Heart right ventricle (tissue), 16 donors: ENCODE results near the gene GJB3. TPM values are rescaled to one million over a fixed set of nuclear protein-coding genes. Genes with fewer than 3 reads are reported as not detected.

Experiments used
- ATAC-seq, 8 donors: fragments of 200-7000 bp; cut with Tn5 transposase; one replicate each; pipeline ENCODE4 v1.9.1; 2020; ENCODE audit warnings: mild to moderate bottlenecking in 8 of 8, moderate library complexity in 8 of 8, moderate number of reproducible peaks in 1 of 8
- DNase-seq, 2 donors: peaks; one replicate each; pipeline ENCODE4 v3.0.0-alpha.2; 2020
- H3K27ac ChIP-seq, 10 donors: fragments of 200-600 bp; sonication (generic) in 2 of 10; one replicate each; pipeline versions ENCODE4 v1.5.0 to v1.8.0; 2020 to 2022; ENCODE audit warnings: mild to moderate bottlenecking in 3 of 10
- H3K27me3 ChIP-seq, 7 donors: fragments of 200-600 bp; one replicate each; pipeline ENCODE4 v1.8.0; 2021 to 2022; ENCODE audit warnings: mild to moderate bottlenecking in 2 of 7
- H3K36me3 ChIP-seq, 9 donors: fragments of 200-600 bp; sonication (generic) in 1 of 9; one replicate each; pipeline versions ENCODE4 v1.5.0 to v1.8.0; 2020 to 2022; ENCODE audit warnings: mild to moderate bottlenecking in 2 of 9
- H3K4me1 ChIP-seq, 9 donors: fragments of 200-600 bp; sonication (generic) in 1 of 9; one replicate each; pipeline versions ENCODE4 v1.5.0 to v1.8.0; 2020 to 2022; ENCODE audit warnings: mild to moderate bottlenecking in 4 of 9
- H3K4me3 ChIP-seq, 10 donors: fragments of 200-600 bp; sonication (generic) in 2 of 10; one replicate each; pipeline versions ENCODE4 v1.5.0 to v1.8.0; 2020 to 2022; ENCODE audit warnings: mild to moderate bottlenecking in 7 of 10, moderate library complexity in 2 of 10
- H3K9me3 ChIP-seq, 11 donors: fragments of 200-600 bp in 10 of 11; sonication (generic) in 2 of 11; one replicate each; pipeline versions ENCODE4 v1.5.0 to v1.8.0; 2013 to 2022; ENCODE audit warnings: mild to moderate bottlenecking in 2 of 11, control low read depth in 1 of 11, moderate library complexity in 1 of 11
- WGBS, 2 donors: extraction: QIAGEN DNeasy Blood & Tissue Kit; methylation state at CpG; one replicate each; pipeline ENCODE4 v1.1.7; 2013; ENCODE audit warnings: inconsistent platforms in 1 of 2; 5-methylcytosine and 5-hydroxymethylcytosine counted together
- intact Hi-C, 10 donors: fragments of 100-400 bp; cut with DNase I; formaldehyde crosslinking; loops; one replicate each; pipeline versions ENCODE4 v1.11.1 to v1.14.2; 2022
- polyA plus RNA-seq, 2 donors: library from polyadenylated mRNA; stranded (reverse); fragments of 200-250 nt; gene quantifications; one replicate each; pipeline ENCODE4 v1.2.3, GENCODE V29; 2013
- total RNA-seq, 10 donors: library from RNA; stranded (reverse); fragmentation: NEBNext Ultra II Directional in 3 of 10; extraction: Animal tissue kit (Norgen Biotek cat#: 25700) in 3 of 10; gene quantifications; one replicate each; pipeline versions ENCODE4 v1.2.1 to v1.2.4, GENCODE V29; 2021 to 2023
- TF ChIP-seq, protein P1 (sequence below), 9 donors: fragments of 200-600 bp; sonication (generic) in 2 of 9; IDR thresholded peaks; one replicate each; pipeline versions ENCODE4 v1.5.0 to v1.8.0; 2021 to 2022; ENCODE audit warnings: antibody characterized with exemption in 9 of 9, mild to moderate bottlenecking in 5 of 9, moderate library complexity in 1 of 9
- donor health status: Arrhythmogenic right ventricular cardiomyopathy.
- donor health status: ischemic (EF 13 %, LVEDD 7.1; RV severe dilation, severe dysfunction).
- donor health status: healthy with polysubstance abuse.
- donor health status: DM: no; HTN: yes; CAD: no.
- donor health status: DM: no; HTN: no; CAD: no.
- donor health status: ischemic (EF 25% LVEDD 6.9; RV normal size, moderate dysfunction).
- donor health status: ischemic (EF 25% LVEDD 5.7; RV mildly dilated, moderate dysfunction).
- donor health status: healthy.
- donor health status: DM: yes; HTN: yes; CAD: no.
- donor health status: Ischemic cardiomyopathy.
- donor health status: ischemic (EF 35%, LVEDD 5.7; RV mildly dilated, moderate dysfunction).
- donor health status: nonischemic (EF 11% LVEDD 7.7; RV severe dilation, severe dysfunction).
- donor health status: DM: yes; HTN: yes; CAD: no.
- donor health status: PGD.
- donor health status: ischemic (EF 29% LVEDD 5.4; RV normal size, mild dysfunction).
- donor health status: nonischemic (EF 23%, LVEDD 6.1; RV moderate dilation, normal function).

GJB3 gene
- total and polyA plus RNA-seq, 12 donors: not detected

- peak within 1 kb of the TSS; percentile 51 to 75 (median 60) for H3K4me3 ChIP-seq
- intact Hi-C loops: no loop called here
- TF ChIP-seq, protein P1, sequence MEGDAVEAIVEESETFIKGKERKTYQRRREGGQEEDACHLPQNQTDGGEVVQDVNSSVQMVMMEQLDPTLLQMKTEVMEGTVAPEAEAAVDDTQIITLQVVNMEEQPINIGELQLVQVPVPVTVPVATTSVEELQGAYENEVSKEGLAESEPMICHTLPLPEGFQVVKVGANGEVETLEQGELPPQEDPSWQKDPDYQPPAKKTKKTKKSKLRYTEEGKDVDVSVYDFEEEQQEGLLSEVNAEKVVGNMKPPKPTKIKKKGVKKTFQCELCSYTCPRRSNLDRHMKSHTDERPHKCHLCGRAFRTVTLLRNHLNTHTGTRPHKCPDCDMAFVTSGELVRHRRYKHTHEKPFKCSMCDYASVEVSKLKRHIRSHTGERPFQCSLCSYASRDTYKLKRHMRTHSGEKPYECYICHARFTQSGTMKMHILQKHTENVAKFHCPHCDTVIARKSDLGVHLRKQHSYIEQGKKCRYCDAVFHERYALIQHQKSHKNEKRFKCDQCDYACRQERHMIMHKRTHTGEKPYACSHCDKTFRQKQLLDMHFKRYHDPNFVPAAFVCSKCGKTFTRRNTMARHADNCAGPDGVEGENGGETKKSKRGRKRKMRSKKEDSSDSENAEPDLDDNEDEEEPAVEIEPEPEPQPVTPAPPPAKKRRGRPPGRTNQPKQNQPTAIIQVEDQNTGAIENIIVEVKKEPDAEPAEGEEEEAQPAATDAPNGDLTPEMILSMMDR (IDR thresholded peaks at IDR 0.05): no peak
- peak; percentile 23 to 69 (median 56) for ATAC-seq
- H3K36me3 ChIP-seq: peaks cover 0 to 34% (median 4%) of the 10 kb centered on the region in 9 donors
- WGBS, 2 donors: 9 to 11% methylated on average over 36 to 45 of the region's 45 CpGs
- H3K27ac ChIP-seq: peak within 1 kb of the TSS; percentile 74 to 92 (median 86)
- H3K4me1 ChIP-seq: peaks cover under 1 to 34% (median 13%) of the 10 kb centered on the region in 9 donors
- H3K27me3 ChIP-seq: peaks cover 0 to 17% (median 0%) of the 10 kb centered on the region in 7 donors
- H3K9me3 ChIP-seq: no peaks in the 10 kb centered on the region
- peak; percentile 64 to 70 for DNase-seq
Observed at GRCh38 chr1:34792868-34793727, 12.1 kb downstream of the GJB3 start, which contains the start of gene GJA4. Gene GJA4 (plus strand): TSS chr1:34792999. CDS start chr1:34794214, 1,215 bp downstream.

DNA sequence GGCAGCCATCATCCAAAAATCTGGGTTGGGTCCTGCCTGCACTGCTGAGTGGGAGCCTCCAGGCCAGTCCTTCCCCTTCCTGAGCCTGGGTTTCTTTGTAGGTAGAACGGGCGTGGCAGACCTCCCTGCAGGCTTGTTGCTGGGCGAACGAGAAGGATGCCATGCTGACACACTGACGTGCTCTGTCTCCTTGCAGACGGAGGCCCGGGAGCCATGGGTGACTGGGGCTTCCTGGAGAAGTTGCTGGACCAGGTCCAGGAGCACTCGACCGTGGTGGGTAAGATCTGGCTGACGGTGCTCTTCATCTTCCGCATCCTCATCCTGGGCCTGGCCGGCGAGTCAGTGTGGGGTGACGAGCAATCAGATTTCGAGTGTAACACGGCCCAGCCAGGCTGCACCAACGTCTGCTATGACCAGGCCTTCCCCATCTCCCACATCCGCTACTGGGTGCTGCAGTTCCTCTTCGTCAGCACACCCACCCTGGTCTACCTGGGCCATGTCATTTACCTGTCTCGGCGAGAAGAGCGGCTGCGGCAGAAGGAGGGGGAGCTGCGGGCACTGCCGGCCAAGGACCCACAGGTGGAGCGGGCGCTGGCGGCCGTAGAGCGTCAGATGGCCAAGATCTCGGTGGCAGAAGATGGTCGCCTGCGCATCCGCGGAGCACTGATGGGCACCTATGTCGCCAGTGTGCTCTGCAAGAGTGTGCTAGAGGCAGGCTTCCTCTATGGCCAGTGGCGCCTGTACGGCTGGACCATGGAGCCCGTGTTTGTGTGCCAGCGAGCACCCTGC is 13.2 kb downstream of the GJB3 start:
- intact Hi-C loops: no loop called here
- Histone ChIP-seq H3K27me3 (peaks cover 0 to 17% (median 0%) of the 10 kb centered on the region in 7 donors), H3K36me3 (peaks cover 0 to 39% (median 4%) of the 10 kb centered on the region in 9 donors), H3K4me1 (peaks cover 5 to 36% (median 13%) of the 10 kb centered on the region in 9 donors), H3K27ac (peak overlapping the region; percentile 74 to 92 (median 86)), H3K4me3 (peak overlapping the region; percentile 51 to 75 (median 60)), H3K9me3 (no peaks in the 10 kb centered on the region)
- DNase-seq: no peak
- TF ChIP-seq, protein P1 (IDR thresholded peaks at IDR 0.05): no peak
- 83 to 84% methylated on average over 40 of the region's 40 CpGs for WGBS, 2 donors
- ATAC-seq: no peak

- intact Hi-C loops: loop anchor here in 1 of 10 donors (5.0 kb wide), 1 partner anchor 773 kb away; no protein-coding TSS in a partner anchor
- peak overlapping the region; percentile 39 to 92 (median 86) for H3K27ac ChIP-seq
Observed at GRCh38 chr1:34794790-34795180, 13.8 kb downstream of the GJB3 start.

More at GRCh38 chr1:34794790-34795180, 13.8 kb downstream of the GJB3 start:
- TF ChIP-seq, protein P1 (IDR thresholded peaks at IDR 0.05): no peak
- peak overlapping the region; percentile 51 to 75 (median 60) for H3K4me3 ChIP-seq
- no peak for ATAC-seq
- no peaks in the 10 kb centered on the region for H3K9me3 ChIP-seq
- H3K4me1 ChIP-seq: peaks cover 7 to 42% (median 18%) of the 10 kb centered on the region in 9 donors
- peaks cover 0 to 39% (median 4%) of the 10 kb centered on the region in 9 donors for H3K36me3 ChIP-seq
- H3K27me3 ChIP-seq: peaks cover 0 to 17% (median 0%) of the 10 kb centered on the region in 7 donors
- 78 to 84% methylated on average over 12 of the region's 12 CpGs for WGBS, 2 donors
- no peak for DNase-seq
